Measurements from ENCODE around the gene ZNF70.

ZNF70 gene

GRCh38 chr22:23692598-23693291, 58.2 kb downstream of the ZNF70 start:
- DNase-seq = no peak

GRCh38 chr22:23691748-23692423, 59.0 kb downstream of the ZNF70 start:
- DNase-seq = no peak

DNA sequence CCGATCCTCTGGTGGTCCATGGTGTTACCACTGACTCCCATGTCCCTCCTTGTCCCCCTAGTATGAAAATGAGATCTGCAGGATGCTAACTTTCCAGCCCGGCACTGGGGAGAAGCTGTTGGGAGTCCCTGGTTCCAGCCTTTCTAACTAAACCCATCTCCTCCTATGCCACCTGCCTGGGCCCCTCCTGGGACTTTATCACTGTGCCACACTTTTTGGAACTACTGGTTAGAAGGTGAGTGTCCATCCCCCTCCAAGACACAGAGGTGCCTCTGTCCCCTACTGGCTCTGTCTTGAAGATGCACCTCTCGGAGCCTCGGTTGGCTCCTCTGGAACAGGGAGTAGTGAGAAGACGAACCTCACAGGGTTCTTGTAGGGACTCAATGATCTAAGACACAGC, 60.2 kb downstream of the ZNF70 start, which contains the start of gene RGL4:
Gene RGL4 (plus strand): TSS at position 301 of the 400 bp plus-strand sequence. CDS start 1,018 bp downstream, outside the sequence.
- DNase-seq = no peak

GRCh38 chr22:23689414-23689813, 61.5 kb downstream of the ZNF70 start:
- DNase-seq = no peak

All from central memory CD4-positive, alpha-beta T cell (primary cell).